Muscle of leg (tissue), 11 donors: Measurements from ENCODE around the gene PVR. TPM values are rescaled to one million over a fixed set of nuclear protein-coding genes. Genes with fewer than 3 reads are reported as not detected.
"Not testable (repeated sequence)": the region's sequence is repeated elsewhere in the genome, so short reads cannot be mapped to it uniquely, and the experiment has no call there.

Source experiments
- DNase-seq: peaks from one replicate; pipeline ENCODE4 v3.0.0; 2013
- H3K27ac ChIP-seq: one replicate; pipeline ENCODE4 v1.5.1; 2013; ENCODE audit warnings: mild to moderate bottlenecking, low read length, control low read depth
- H3K27me3 ChIP-seq: one replicate; pipeline ENCODE4 v1.6.1; 2013; ENCODE audit warnings: low read length; ENCODE audit not compliant: control insufficient read depth, insufficient read depth
- H3K36me3 ChIP-seq: one replicate; pipeline ENCODE4 v1.6.1; 2013; ENCODE audit warnings: low read length; ENCODE audit not compliant: control insufficient read depth, insufficient read depth
- H3K4me1 ChIP-seq: one replicate; pipeline ENCODE4 v1.6.1; 2013; ENCODE audit warnings: low read length; ENCODE audit not compliant: control insufficient read depth, insufficient read depth
- H3K4me3 ChIP-seq: one replicate; pipeline ENCODE4 v1.5.1; 2013; ENCODE audit warnings: low read length, control low read depth
- H3K9me3 ChIP-seq: replicated peaks from 2 replicates; pipeline ENCODE4 v1.6.1; 2013; ENCODE audit warnings: low read depth, low read length; ENCODE audit not compliant: control insufficient read depth
- WGBS: methylation state at CpG from one replicate; pipeline ENCODE4 v1.1.5; 2013; ENCODE audit warnings: missing lambda C conversion rate; ENCODE audit not compliant: insufficient coverage; 5-methylcytosine and 5-hydroxymethylcytosine counted together
- polyA plus RNA-seq, 8 donors: library from polyadenylated mRNA; unstranded; fragments of 120-200 nt; gene quantifications; one replicate each; pipeline versions ENCODE4 v1.2.1 to v1.2.3, GENCODE V29; 2013; ENCODE audit warnings: inconsistent platforms in 1 of 8, low replicate concordance in 1 of 8; ENCODE audit not compliant: insufficient read length in 8 of 8, insufficient read depth in 1 of 8
- total RNA-seq: library from RNA; stranded (reverse); fragments of 120-200 nt; gene quantifications from one replicate; pipeline ENCODE4 v1.2.4, GENCODE V29; 2013

Gene PVR
- total and polyA plus RNA-seq, 9 donors: 18.4 to 25.6 (median 20.3) TPM

- Histone ChIP-seq H3K4me3 (no peak overlapping the region), H3K9me3 (no peaks in the 10 kb centered on the region), H3K27ac (no peak overlapping the region), H3K27me3 (no peaks in the 10 kb centered on the region), H3K36me3 (no peaks in the 10 kb centered on the region), H3K4me1 (peaks cover 22% of the 10 kb centered on the region)
- DNase-seq: no peak
- 63% methylated on average over 1 of the region's 1 CpG for WGBS
Measured at GRCh38 chr19:44704982-44705381, 61.3 kb downstream of the PVR start.

- Histone ChIP-seq H3K4me1 (peaks cover 22% of the 10 kb centered on the region), H3K4me3 (no peak overlapping the region), H3K27me3 (no peaks in the 10 kb centered on the region), H3K9me3 (no peaks in the 10 kb centered on the region), H3K36me3 (no peaks in the 10 kb centered on the region), H3K27ac (peak overlapping the region; percentile 63)
- 87% methylated on average over 11 of the region's 12 CpGs for WGBS
- DNase-seq: no peak
Measured at GRCh38 chr19:44705502-44706010, 61.8 kb downstream of the PVR start.

- DNase-seq: no peak
- H3K4me3 ChIP-seq: no peak overlapping the region
- no peaks in the 10 kb centered on the region for H3K9me3 ChIP-seq
- no peaks in the 10 kb centered on the region for H3K27me3 ChIP-seq
- WGBS: 62% methylated on average over 5 of the region's 6 CpGs
- H3K36me3 ChIP-seq: no peaks in the 10 kb centered on the region
- H3K4me1 ChIP-seq: peaks cover 22% of the 10 kb centered on the region
- peak overlapping the region; percentile 71 for H3K27ac ChIP-seq
Measured at GRCh38 chr19:44706506-44707236, 63.0 kb downstream of the PVR start.

GRCh38 chr19:44707794-44708193 is 64.1 kb downstream of the PVR start:
- no peak for DNase-seq
- Histone ChIP-seq H3K27me3 (no peaks in the 10 kb centered on the region), H3K27ac (no peak overlapping the region), H3K36me3 (no peaks in the 10 kb centered on the region), H3K9me3 (no peaks in the 10 kb centered on the region), H3K4me1 (peaks cover 22% of the 10 kb centered on the region), H3K4me3 (no peak overlapping the region)
- 89% methylated on average over 20 of the region's 20 CpGs for WGBS

GRCh38 chr19:44708940-44709339 is 65.2 kb downstream of the PVR start:
- 82% methylated on average over 4 of the region's 5 CpGs for WGBS
- no peak overlapping the region for H3K27ac ChIP-seq
- H3K36me3 ChIP-seq: no peaks in the 10 kb centered on the region
- no peak overlapping the region for H3K4me3 ChIP-seq
- no peaks in the 10 kb centered on the region for H3K27me3 ChIP-seq
- no peak for DNase-seq
- H3K9me3 ChIP-seq: no peaks in the 10 kb centered on the region
- peaks cover 22% of the 10 kb centered on the region for H3K4me1 ChIP-seq

- not testable (repeated sequence) for H3K27me3 ChIP-seq, H3K36me3 ChIP-seq, H3K27ac ChIP-seq, DNase-seq, H3K4me3 ChIP-seq, H3K9me3 ChIP-seq
- H3K4me1 ChIP-seq: peaks cover 22% of the 10 kb centered on the region
- 100% methylated on average over 1 of the region's 4 CpGs for WGBS
Measured at GRCh38 chr19:44709434-44710266, 65.9 kb downstream of the PVR start.

- WGBS: 70% methylated on average over 12 of the region's 14 CpGs
- H3K4me3 ChIP-seq: no peak overlapping the region
Measured at GRCh38 chr19:44710483-44710882, 66.8 kb downstream of the PVR start.

GRCh38 chr19:44712864-44713515 is 69.3 kb downstream of the PVR start:
- H3K27me3 ChIP-seq: no peaks in the 10 kb centered on the region
- WGBS: 0% methylated on average over 1 of the region's 4 CpGs
- no peak overlapping the region for H3K4me3 ChIP-seq
- H3K36me3 ChIP-seq: no peaks in the 10 kb centered on the region
- peaks cover under 1% of the 10 kb centered on the region for H3K4me1 ChIP-seq
- H3K27ac ChIP-seq: no peak overlapping the region
- DNase-seq: no peak
- H3K9me3 ChIP-seq: peaks cover 7% of the 10 kb centered on the region

More at GRCh38 chr19:44710483-44710882, 66.8 kb downstream of the PVR start:
- H3K27ac ChIP-seq: no peak overlapping the region
- peaks cover 7% of the 10 kb centered on the region for H3K9me3 ChIP-seq
- DNase-seq: no peak
- peaks cover 20% of the 10 kb centered on the region for H3K4me1 ChIP-seq
- H3K27me3 ChIP-seq: no peaks in the 10 kb centered on the region
- no peaks in the 10 kb centered on the region for H3K36me3 ChIP-seq
